ENCODE results near the gene RNF212B.
A peak's percentile ranks its signal among the peaks of the same experiment; 100 is the strongest.

Gene RNF212B

GRCh38 chr14:23310546-23310945, 72.8 kb downstream of the RNF212B start:
- TF ChIP-seq CTCF (IDR thresholded peaks at IDR 0.05; ENCODE audit: low read depth, low read length, poor library complexity, severe bottlenecking) (no peak), EZH2phosphoT487 (IDR thresholded peaks at IDR 0.05; ENCODE audit: borderline replicate concordance, low read length) (no peak)
- H3K4me2 ChIP-seq (ENCODE audit: low read length), result no peak overlapping the region

GRCh38 chr14:23316300-23316699, 78.6 kb downstream of the RNF212B start:
- Histone ChIP-seq H3K27me3 (ENCODE audit: control insufficient read depth, low read length) (no peaks in the 10 kb centered on the region), H3K27ac (ENCODE audit: low read depth, low read length) (no peak overlapping the region), H3K36me3 (ENCODE audit: control insufficient read depth, low read length) (peaks cover 16% of the 10 kb centered on the region), H3K4me3 (ENCODE audit: low read length) (no peak overlapping the region), H4K20me1 (ENCODE audit: control insufficient read depth, insufficient read depth, low read depth, low read length) (no peaks in the 10 kb centered on the region), H3F3A (ENCODE audit: control insufficient read depth, insufficient read depth) (peaks cover 5% of the 10 kb centered on the region), H3K4me1 (ENCODE audit: control insufficient read depth, low read length) (peaks cover 11% of the 10 kb centered on the region), H3K4me2 (ENCODE audit: low read length) (no peak overlapping the region), H3K9me3 (ENCODE audit: control insufficient read depth, insufficient read depth, low read length) (no peaks in the 10 kb centered on the region), H3K79me2 (ENCODE audit: control insufficient read depth, low read length) (peaks cover 7% of the 10 kb centered on the region; the same call in 1 of the 2 replicates), H3K9me2 (replicated peaks; ENCODE audit: control insufficient read depth, low read length) (no peaks in the 10 kb centered on the region)
- TF ChIP-seq EZH2phosphoT487 (IDR thresholded peaks at IDR 0.05; ENCODE audit: borderline replicate concordance, low read length) (no peak), CTCF (IDR thresholded peaks at IDR 0.05; ENCODE audit: low read depth, low read length, poor library complexity, severe bottlenecking) (no peak)

More at GRCh38 chr14:23310546-23310945, 72.8 kb downstream of the RNF212B start:
- Histone ChIP-seq H3K4me1 (ENCODE audit: control insufficient read depth, low read length) (peaks cover 19% of the 10 kb centered on the region), H3K9me3 (ENCODE audit: control insufficient read depth, insufficient read depth, low read length) (no peaks in the 10 kb centered on the region), H4K20me1 (ENCODE audit: control insufficient read depth, insufficient read depth, low read depth, low read length) (no peaks in the 10 kb centered on the region), H3F3A (ENCODE audit: control insufficient read depth, insufficient read depth) (peaks cover 5% of the 10 kb centered on the region; the same call in 1 of the 2 replicates), H3K4me3 (ENCODE audit: low read length) (no peak overlapping the region), H3K27ac (ENCODE audit: low read depth, low read length) (no peak overlapping the region), H3K36me3 (ENCODE audit: control insufficient read depth, low read length) (peaks cover 15% of the 10 kb centered on the region; the same call in 1 of the 2 replicates), H3K9me2 (replicated peaks; ENCODE audit: control insufficient read depth, low read length) (no peaks in the 10 kb centered on the region), H3K79me2 (ENCODE audit: control insufficient read depth, low read length) (peaks cover 20% of the 10 kb centered on the region), H3K27me3 (ENCODE audit: control insufficient read depth, low read length) (no peaks in the 10 kb centered on the region)

- peaks cover 11% of the 10 kb centered on the region for H3F3A ChIP-seq (ENCODE audit: control insufficient read depth, insufficient read depth)
- H4K20me1 ChIP-seq (ENCODE audit: control insufficient read depth, insufficient read depth, low read depth, low read length), result no peaks in the 10 kb centered on the region; the same call in 1 of the 2 replicates
- H3K79me2 ChIP-seq (ENCODE audit: control insufficient read depth, low read length), result peaks cover 37% of the 10 kb centered on the region
- TF ChIP-seq EZH2phosphoT487 (IDR thresholded peaks at IDR 0.05; ENCODE audit: borderline replicate concordance, low read length) (no peak), CTCF (IDR thresholded peaks at IDR 0.05; ENCODE audit: low read depth, low read length, poor library complexity, severe bottlenecking) (no peak)
- H3K9me2 ChIP-seq (replicated peaks; ENCODE audit: control insufficient read depth, low read length), result no peaks in the 10 kb centered on the region
- peak overlapping the region; percentile 87 for H3K4me3 ChIP-seq (ENCODE audit: low read length)
- no peaks in the 10 kb centered on the region for H3K27me3 ChIP-seq (ENCODE audit: control insufficient read depth, low read length)
- no peaks in the 10 kb centered on the region for H3K9me3 ChIP-seq (ENCODE audit: control insufficient read depth, insufficient read depth, low read length)
- peak overlapping the region; percentile 76 for H3K27ac ChIP-seq (ENCODE audit: low read depth, low read length)
- H3K4me2 ChIP-seq (ENCODE audit: low read length), result peak overlapping the region; percentile 84
- H3K4me1 ChIP-seq (ENCODE audit: control insufficient read depth, low read length), result peaks cover 22% of the 10 kb centered on the region
- peaks cover 44% of the 10 kb centered on the region for H3K36me3 ChIP-seq (ENCODE audit: control insufficient read depth, low read length)
Measured at GRCh38 chr14:23319746-23320583, 82.2 kb downstream of the RNF212B start.

Data from DOHH2 (cell line).